CD4-positive, alpha-beta T cell (primary cell): ENCODE measurements around the gene PIK3CD. TPM values are rescaled to one million over a fixed set of nuclear protein-coding genes. Genes with fewer than 3 reads are reported as not detected.

Experiments used
- ATAC-seq: fragments of 200-7000 bp; cut with Tn5 transposase; one replicate; pipeline ENCODE4 v1.10.0; 2022; ENCODE audit warnings: mild to moderate bottlenecking; ENCODE audit not compliant: poor library complexity
- CTCF ChIA-PET: fragments of 350-600 bp; sonication (Branson Sonifier 250); formaldehyde crosslinking; loops from one replicate; lab custom pipeline; 2021; ENCODE audit warnings: antibody characterized with exemption, inconsistent platforms; lab: Charles Lee
- POLR2A ChIA-PET: fragments of 350-600 bp; sonication (Branson Sonifier 250); formaldehyde crosslinking; loops from one replicate; lab custom pipeline; 2021; ENCODE audit warnings: antibody characterized with exemption, inconsistent platforms; lab: Charles Lee
- DNase-seq, 14 experiments: peaks; one replicate each; pipeline ENCODE4 v3.0.0-alpha.2; 2013 to 2020; ENCODE audit warnings: mixed read lengths in 2 of 14
- H3K27ac ChIP-seq, 2 donors: one replicate each; pipeline versions ENCODE4 v1.5.1 to v1.7.0; 2013; ENCODE audit warnings: low read length in 2 of 2, low read depth in 1 of 2, mild to moderate bottlenecking in 1 of 2
- H3K27me3 ChIP-seq, 2 experiments: 1 replicate in 1 of 2; 2 replicates in 1 of 2; pipeline versions ENCODE4 v1.6.1 to v1.7.0; 2013; ENCODE audit warnings: low read length in 2 of 2, control low read depth in 1 of 2, mild to moderate bottlenecking in 1 of 2, moderate library complexity in 1 of 2; ENCODE audit not compliant: insufficient read depth in 2 of 2, control insufficient read depth in 1 of 2
- H3K36me3 ChIP-seq: one replicate; pipeline ENCODE4 v1.6.1; 2013; ENCODE audit warnings: low read length, control low read depth; ENCODE audit not compliant: insufficient read depth
- H3K4me1 ChIP-seq: one replicate; pipeline ENCODE4 v1.6.1; 2013; ENCODE audit warnings: low read length, control low read depth; ENCODE audit not compliant: insufficient read depth
- H3K4me3 ChIP-seq: one replicate; pipeline ENCODE4 v1.5.1; 2013; ENCODE audit warnings: mild to moderate bottlenecking, low read length, moderate library complexity
- H3K9me3 ChIP-seq, 2 experiments: 1 replicate in 1 of 2; 2 replicates in 1 of 2; pipeline versions ENCODE4 v1.6.1 to v1.7.0; 2013; ENCODE audit warnings: low read length in 2 of 2, mild to moderate bottlenecking in 2 of 2, control low read depth in 1 of 2, moderate library complexity in 1 of 2; ENCODE audit not compliant: control insufficient read depth in 1 of 2, insufficient read depth in 1 of 2
- H3K27ac Mint-ChIP-seq: one replicate; pipeline ENCODE4 v1.8.0; 2020; ENCODE audit warnings: mixed read lengths
- H3K27me3 Mint-ChIP-seq: one replicate; pipeline ENCODE4 v1.8.0; 2021; ENCODE audit warnings: mixed read lengths
- H3K36me3 Mint-ChIP-seq: one replicate; pipeline ENCODE4 v1.8.0; 2021; ENCODE audit warnings: low read depth, mixed read lengths
- H3K4me1 Mint-ChIP-seq: one replicate; pipeline ENCODE4 v1.8.0; 2021; ENCODE audit warnings: low read depth, mixed read lengths
- H3K4me3 Mint-ChIP-seq: one replicate; pipeline ENCODE4 v1.8.0; 2020; ENCODE audit warnings: mild to moderate bottlenecking, mixed read lengths
- H3K9me3 Mint-ChIP-seq: one replicate; pipeline ENCODE4 v1.8.0; 2020; ENCODE audit warnings: mixed read lengths
- intact Hi-C, 2 experiments: fragments of 100-400 bp; cut with DNase I in 1 of 2; cut with micrococcal nuclease in 1 of 2; formaldehyde crosslinking; loops; one replicate each; pipeline versions ENCODE4 v1.15.1 to v1.9.0; 2023 to 2025; cut with DNase I, micrococcal nuclease
- total RNA-seq, 174 experiments: library from RNA in 2 of 174; stranded (reverse) in 2 of 174; gene quantifications; one replicate each; pipeline ENCODE4 v1.2.3 and lab custom pipeline; 2021 to 2026
- TF ChIP-seq, protein P1 (sequence below): fragments of 200-600 bp; IDR thresholded peaks from one replicate; pipeline ENCODE4 v1.8.0; 2022; ENCODE audit warnings: antibody characterized with exemption, mild to moderate bottlenecking

The PIK3CD gene
- total RNA-seq, 2 experiments from 2014 or later: 202 to 213 TPM

DNA sequence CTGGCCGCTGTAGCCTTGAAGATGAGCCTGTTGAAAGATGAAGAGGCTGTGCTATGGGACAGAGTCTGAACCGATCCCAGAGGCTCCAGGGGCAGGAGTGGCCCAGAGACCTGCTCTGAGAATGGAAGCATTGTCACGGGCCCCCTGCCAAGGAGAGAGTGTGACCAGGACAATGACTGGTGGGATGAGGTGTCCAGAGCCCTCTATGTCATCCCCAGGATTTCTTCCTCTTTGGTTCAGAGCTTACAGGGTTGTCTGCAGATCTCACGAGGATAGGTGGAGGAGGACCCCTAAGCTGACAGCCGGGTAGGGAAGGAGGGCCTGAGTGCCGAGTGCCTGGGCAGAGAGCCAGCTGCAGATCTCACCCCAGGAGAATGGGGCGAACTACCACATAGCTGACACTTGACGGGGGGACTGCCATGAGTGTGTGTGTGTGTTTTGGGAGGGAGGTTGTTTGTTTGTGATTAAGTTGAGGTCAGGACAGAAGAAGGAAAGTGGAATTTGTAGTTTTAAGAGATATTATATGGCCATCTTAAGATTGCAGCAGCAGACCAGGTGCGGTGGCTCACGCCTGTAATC, 25.4 kb downstream of the PIK3CD start:
- Mint-ChIP-seq H3K4me1 (peaks cover 69% of the 10 kb centered on the region), H3K27me3 (no peaks in the 10 kb centered on the region), H3K36me3 (peaks cover 79% of the 10 kb centered on the region), H3K27ac (peak overlapping the region; percentile 83), H3K4me3 (no peak overlapping the region), H3K9me3 (no peaks in the 10 kb centered on the region)
- no peak for ATAC-seq
- ChIA-PET POLR2A (interaction anchor here (0.5 to 3.1 kb wide), 5 partner anchors 10 to 103 kb away, joined by 3 to 10 read pairs (median 4); no protein-coding TSS in a partner anchor), CTCF (interaction anchor here (1.0 to 1.1 kb wide), 2 partner anchors 50 to 61 kb away, joined by 3 to 5 read pairs; no protein-coding TSS in a partner anchor)
- H3K4me3 ChIP-seq: no peak overlapping the region
- no peaks in the 10 kb centered on the region for H3K27me3 ChIP-seq
- no peak for DNase-seq
- H3K4me1 ChIP-seq: peaks cover 79% of the 10 kb centered on the region
- H3K36me3 ChIP-seq: peaks cover 60% of the 10 kb centered on the region
- TF ChIP-seq, protein P1, sequence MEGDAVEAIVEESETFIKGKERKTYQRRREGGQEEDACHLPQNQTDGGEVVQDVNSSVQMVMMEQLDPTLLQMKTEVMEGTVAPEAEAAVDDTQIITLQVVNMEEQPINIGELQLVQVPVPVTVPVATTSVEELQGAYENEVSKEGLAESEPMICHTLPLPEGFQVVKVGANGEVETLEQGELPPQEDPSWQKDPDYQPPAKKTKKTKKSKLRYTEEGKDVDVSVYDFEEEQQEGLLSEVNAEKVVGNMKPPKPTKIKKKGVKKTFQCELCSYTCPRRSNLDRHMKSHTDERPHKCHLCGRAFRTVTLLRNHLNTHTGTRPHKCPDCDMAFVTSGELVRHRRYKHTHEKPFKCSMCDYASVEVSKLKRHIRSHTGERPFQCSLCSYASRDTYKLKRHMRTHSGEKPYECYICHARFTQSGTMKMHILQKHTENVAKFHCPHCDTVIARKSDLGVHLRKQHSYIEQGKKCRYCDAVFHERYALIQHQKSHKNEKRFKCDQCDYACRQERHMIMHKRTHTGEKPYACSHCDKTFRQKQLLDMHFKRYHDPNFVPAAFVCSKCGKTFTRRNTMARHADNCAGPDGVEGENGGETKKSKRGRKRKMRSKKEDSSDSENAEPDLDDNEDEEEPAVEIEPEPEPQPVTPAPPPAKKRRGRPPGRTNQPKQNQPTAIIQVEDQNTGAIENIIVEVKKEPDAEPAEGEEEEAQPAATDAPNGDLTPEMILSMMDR: no peak
- H3K27ac ChIP-seq: peak overlapping the region; percentile 44 to 57
- intact Hi-C loops: no loop called here
- H3K9me3 ChIP-seq: no peaks in the 10 kb centered on the region

DNA sequence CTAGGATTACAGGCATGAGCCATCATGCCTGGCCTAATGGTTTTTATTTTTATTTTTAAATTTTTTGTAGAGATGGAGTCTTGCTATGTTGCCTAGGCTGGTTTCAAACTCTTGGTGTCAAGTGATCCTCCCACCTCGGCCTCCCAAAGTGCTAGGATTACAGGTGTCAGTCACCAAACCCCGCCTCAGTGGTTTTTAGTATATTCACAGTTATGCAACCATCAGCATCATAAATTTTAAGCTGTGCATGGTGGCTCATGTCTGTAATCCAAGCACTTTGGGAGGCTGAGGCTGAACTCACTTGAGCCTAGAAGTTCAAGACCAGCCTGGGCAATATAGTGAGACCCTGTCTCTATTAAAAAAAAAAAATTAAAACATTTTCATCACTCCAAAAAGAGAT, 28.6 kb downstream of the PIK3CD start:
- Mint-ChIP-seq H3K4me3 (no peak overlapping the region), H3K27ac (peak overlapping the region; percentile 83), H3K4me1 (peaks cover 64% of the 10 kb centered on the region), H3K27me3 (no peaks in the 10 kb centered on the region), H3K36me3 (peaks cover 62% of the 10 kb centered on the region), H3K9me3 (no peaks in the 10 kb centered on the region)
- H3K9me3 ChIP-seq: no peaks in the 10 kb centered on the region
- DNase-seq (no peak), ATAC-seq (no peak)
- ChIA-PET POLR2A (interaction anchor here (0.9 to 3.1 kb wide), 3 partner anchors 20 to 52 kb away, joined by 3 to 23 read pairs (median 4); partner anchors contain the start of gene PIK3CD), CTCF (interaction anchor here (0.6 kb wide), 1 partner anchor 24 kb away, joined by 4 read pairs; no protein-coding TSS in a partner anchor)
- TF ChIP-seq, protein P1: no peak
- H3K4me1 ChIP-seq: peaks cover 85% of the 10 kb centered on the region
- no peak overlapping the region for H3K27ac ChIP-seq
- H3K4me3 ChIP-seq: no peak overlapping the region
- H3K27me3 ChIP-seq: no peaks in the 10 kb centered on the region
- peaks cover 41% of the 10 kb centered on the region for H3K36me3 ChIP-seq
- intact Hi-C loops: no loop called here

- Histone ChIP-seq H3K27me3 (no peaks in the 10 kb centered on the region), H3K4me1 (peaks cover 86% of the 10 kb centered on the region), H3K9me3 (no peaks in the 10 kb centered on the region), H3K36me3 (peaks cover 38% of the 10 kb centered on the region), H3K4me3 (no peak overlapping the region), H3K27ac (peak overlapping the region; percentile 18 to 35)
- Mint-ChIP-seq H3K4me3 (no peak overlapping the region), H3K36me3 (peaks cover 62% of the 10 kb centered on the region), H3K4me1 (peaks cover 68% of the 10 kb centered on the region), H3K27ac (peak overlapping the region; percentile 83), H3K27me3 (no peaks in the 10 kb centered on the region), H3K9me3 (no peaks in the 10 kb centered on the region)
- no peak for DNase-seq
- TF ChIP-seq, protein P1: no peak
- intact Hi-C loops: no loop called here
- ChIA-PET CTCF (interaction anchor here (2.8 kb wide), 1 partner anchor 54 kb away, joined by 12 read pairs; no protein-coding TSS in a partner anchor), POLR2A (interaction anchor here (0.9 to 3.1 kb wide), 2 partner anchors 21 to 28 kb away, joined by 3 to 23 read pairs; partner anchors contain the start of gene PIK3CD)
- no peak for ATAC-seq
Measured at GRCh38 chr1:9680828-9681227, 29.3 kb downstream of the PIK3CD start.
